ENCODE data around the gene B3GNT9.
A peak's percentile ranks its signal among the peaks of the same experiment; 100 is the strongest.

- TF ChIP-seq REST (IDR thresholded peaks at IDR 0.05; ENCODE audit: low read depth, low read length), result peak; percentile 99
- no peak for TF ChIP-seq EZH2phosphoT487 (IDR thresholded peaks at IDR 0.05; ENCODE audit: borderline replicate concordance, low read depth)
- TF ChIP-seq CTCF (IDR thresholded peaks at IDR 0.05), result peak; percentile 75
- peak; percentile 28; the same call in 1 of the 2 replicates for TF ChIP-seq MXI1 (IDR thresholded peaks at IDR 0.05; ENCODE audit: low read depth, low read length)
These were observed 34.3 kb upstream of the B3GNT9 start for GRCh38 chr16:67184995-67185650.

All from SK-N-SH (cell line).